NCI-H2107 treated with DMSO at 0.1 percent for 48 hours (cell line): ENCODE data around the gene SLC2A14.
"Not testable (repeated sequence)": the region's sequence is repeated elsewhere in the genome, so short reads cannot be mapped to it uniquely, and the experiment has no call there.

Experiments
- DNase-seq: peaks from one replicate; lab custom pipeline; 2025; ENCODE audit not compliant: unreplicated experiment; lab: John Stamatoyannopoulos, UW

SLC2A14 gene

DNA sequence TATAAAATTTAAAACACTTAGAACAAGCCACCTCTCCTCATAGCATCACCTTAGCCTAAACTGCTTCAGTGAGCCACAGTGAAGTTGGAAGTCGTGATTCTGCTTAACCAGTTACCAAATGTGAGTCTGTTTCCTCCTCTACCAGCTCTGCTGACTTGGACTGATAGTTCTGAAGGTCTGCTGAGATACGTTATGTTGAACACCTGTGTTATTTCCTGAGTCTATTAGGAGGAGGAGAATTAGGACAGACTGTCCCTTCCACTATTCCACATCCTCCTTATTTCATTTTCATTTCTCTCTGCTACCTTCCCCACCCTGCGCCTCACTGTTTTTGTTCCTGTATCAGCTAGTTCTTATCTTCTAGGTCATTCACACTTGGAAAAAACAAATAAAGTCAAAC is 2.4 kb downstream of the SLC2A14 start:
- DNase-seq: no peak

DNA sequence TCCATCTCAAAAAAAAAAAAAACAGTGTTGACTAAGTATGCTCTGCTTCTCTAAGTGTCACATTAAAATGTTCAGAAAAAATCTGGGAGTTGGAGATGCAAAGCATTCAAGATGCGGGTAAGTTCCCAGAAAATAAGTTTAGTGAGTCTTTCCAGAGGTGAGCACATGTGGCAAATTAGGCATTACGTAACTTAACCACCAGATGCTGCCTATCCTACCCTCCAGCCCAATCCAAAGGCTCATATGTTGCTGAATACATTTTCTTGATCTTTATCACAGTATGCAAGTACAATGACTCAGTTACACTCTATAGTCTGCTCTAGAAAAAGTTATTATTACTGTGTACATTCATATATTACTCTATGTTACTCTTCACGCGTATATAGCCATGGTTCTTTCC is 3.6 kb downstream of the SLC2A14 start:
- DNase-seq: no peak

DNA sequence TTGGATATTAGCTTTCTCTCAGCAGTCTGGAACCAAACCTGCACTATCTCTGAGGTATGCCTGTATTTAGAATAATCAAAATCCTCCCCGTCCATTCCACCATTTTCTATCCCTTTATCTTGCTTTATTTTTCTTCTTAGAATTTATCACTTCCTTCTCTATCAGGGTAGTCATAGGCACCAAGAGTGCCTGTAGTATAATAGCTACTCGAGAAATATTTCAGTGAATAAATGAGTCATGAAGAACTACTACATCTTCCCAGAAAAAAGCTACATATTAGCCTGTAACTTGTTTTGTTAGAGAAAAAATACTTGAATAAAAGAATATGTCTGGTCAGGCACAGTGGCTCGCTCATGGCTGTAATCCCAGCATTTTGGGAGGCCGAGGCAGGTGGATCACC is 4.3 kb downstream of the SLC2A14 start:
- no peak for DNase-seq

DNA sequence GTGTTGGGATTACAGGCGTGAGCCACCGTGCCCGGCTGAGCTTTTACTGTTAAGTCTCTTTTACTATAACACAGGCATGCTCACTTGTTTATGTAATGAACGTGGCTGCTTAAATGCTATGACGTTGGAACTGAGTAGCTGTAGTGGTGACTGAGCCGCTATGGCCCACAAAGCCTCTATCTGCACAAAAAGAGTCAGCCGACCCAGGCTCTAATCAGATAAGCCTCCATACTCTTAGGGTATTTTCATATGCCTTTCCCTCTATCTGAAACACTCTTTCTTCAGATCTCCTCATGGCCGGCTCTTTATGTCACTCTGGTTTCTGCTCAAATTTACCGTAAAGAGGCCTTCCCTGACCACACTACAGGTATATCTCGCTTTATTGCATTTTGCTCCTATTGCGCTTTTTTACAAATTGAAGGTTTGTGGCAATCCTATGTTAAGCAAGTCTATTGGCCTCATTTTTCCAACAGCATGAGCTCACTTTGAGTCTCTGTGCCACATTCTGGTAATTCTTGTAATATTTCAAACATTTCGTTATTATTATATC is 8.0 kb downstream of the SLC2A14 start:
- DNase-seq: no peak

DNA sequence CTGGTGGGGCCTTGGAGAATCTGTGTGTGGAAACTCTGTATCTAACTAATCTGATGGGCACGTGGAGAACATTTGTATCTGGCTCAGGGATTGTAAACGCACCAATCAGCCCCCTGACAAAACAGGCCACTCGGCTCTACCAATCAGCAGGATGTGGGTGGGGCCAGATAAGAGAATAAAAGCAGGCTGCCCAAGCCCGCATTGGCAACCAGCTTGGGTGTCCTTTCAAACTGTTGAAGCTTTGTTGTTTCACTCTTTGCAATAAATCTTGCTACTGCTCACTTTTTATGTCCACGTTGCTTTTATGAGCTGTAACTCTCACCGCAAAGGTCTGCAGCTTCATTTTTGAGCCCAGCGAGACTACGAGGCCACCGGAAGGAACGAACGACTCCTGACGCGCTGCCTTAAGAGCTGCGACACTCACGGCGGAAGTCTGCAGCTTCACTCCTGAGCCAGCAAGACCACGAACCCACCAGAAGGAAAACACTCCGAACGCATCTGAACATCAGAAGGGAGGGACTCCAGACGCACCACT is 9.8 kb downstream of the SLC2A14 start:
- not testable (repeated sequence) for DNase-seq

DNA sequence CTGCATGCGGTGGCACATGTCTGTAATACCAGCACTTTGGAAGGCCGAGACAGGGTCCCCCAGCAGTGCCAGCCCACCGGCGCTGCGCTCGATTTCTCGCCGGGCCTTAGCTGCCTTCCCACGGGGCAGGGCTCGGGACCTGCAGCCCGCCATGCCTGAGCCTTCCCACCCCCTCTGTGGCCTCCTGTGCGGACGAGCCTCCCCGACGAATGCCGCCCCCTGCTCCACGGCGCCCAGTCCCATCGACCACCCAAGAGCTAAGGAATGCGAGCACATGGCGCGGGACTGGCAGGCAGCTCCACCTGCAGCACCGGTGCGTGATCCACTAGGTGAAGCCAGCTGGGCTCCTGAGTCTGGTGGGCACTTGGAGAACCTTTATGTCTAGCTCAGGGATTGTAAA is 10.4 kb downstream of the SLC2A14 start:
- not testable (repeated sequence) for DNase-seq

DNA sequence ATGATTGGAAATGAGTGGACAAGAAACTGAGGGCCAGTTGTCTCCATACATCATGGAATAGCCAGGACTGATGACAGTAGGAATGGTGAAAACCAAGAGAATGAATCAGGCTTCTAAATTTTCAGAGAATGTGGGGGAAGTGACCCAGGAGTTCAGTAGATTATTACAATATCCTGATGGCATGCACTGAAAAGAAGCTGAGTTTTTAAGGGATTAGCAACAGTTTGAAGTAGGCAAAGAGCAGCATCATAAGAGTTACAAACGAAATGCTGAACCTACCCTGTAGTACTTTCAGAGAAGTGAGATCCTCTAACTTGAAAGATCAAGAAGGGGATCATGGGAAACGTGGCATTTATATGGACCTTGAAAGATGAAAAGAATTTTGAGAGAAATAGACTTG is 13.2 kb downstream of the SLC2A14 start:
- no peak for DNase-seq

DNA sequence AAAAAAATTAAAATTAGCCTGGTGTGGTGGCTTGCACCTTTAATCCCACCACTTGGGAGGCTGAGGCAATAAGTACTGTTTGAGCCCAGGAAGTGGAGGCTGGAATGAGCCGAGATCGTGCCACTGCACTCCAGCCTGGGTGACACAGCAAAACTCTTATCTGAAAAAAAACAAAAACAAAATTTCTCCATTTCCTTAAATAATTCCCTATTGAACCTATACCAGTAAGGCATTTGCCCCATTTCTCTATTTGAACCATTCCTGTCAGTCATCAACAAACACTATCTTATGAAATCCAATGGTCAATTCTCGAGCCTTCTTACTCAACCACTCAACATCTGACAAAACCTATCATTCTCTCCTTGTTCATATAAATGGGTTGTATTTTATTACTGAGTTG is 14.7 kb downstream of the SLC2A14 start:
- DNase-seq: no peak

DNA sequence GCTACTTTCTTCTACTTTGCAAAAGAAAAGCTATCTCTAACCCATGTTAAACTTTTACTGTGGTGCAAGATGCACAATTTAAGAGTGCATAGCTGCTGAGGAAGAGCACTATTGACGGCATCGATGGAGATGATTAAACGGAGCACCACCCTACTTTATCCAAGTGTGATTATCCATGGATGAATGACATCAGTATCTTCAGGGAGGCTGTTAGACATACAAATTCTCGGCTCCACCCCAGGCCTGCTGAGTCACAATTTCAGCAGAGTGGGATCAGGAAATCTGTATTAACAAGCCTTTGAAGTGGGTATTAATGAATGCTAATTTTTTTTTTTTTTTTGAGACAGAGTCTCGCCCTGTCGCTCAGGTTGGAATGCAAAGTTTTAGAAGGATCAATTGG is 16.2 kb downstream of the SLC2A14 start:
- no peak for DNase-seq

DNA sequence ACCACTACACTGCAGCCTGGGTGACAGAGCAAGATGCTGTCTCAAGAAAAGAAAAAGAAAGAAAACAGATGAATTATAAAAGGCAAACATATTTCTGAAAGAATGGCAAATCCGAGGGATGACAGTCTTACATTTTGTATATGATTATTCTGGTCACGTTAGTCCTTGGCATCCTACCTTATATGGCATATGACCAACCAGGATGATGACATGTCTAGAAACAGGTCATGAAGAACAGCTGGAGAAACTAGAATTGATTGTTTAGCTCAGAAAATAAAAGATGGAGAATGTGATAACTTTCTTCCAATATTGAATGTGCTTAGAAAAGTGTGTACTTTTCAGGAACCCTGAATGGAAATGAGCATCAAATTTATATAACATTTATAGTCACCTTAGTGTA is 19.2 kb downstream of the SLC2A14 start:
- DNase-seq: no peak

DNA sequence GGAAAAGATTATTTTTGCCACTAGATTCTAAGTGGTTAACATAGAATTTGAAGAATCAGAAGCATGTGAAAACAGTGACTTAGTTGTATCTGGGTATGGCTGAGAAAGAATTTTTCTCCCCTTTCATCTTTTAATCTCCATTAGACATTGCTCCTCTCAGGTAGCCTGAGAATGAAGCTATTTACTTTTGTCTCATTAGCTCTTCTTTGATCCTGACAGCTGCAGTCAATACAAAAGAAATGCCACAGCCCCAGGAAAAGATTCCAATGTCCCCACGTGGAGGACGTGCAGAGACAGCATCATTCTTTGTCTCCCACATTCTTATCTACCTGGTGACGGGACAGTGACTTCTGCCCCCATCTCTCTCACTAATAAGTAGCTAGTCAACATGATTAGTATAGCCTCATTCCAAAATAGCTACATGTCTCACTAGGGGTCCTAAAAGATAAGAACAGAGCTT is 21.1 kb downstream of the SLC2A14 start:
- DNase-seq: not testable (repeated sequence)

DNA sequence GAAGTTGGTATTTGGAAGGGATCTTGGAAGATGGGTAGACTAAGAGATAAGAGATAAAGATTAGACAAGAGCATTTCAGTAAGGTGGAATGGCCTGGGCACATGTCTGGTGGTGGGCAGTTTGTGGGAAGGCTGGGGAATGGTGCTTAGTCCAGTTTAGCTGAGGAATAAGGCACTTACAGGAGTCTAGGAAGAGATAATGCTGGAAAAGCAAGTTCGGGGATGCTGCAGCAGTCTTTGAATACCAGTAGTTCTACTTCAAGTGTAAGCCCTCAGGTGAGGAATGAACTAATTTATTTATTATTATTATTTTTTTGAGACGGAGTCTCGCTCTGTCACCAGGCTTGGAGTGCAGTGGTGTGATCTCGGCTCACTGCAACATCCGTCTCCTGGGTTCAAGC is 22.6 kb downstream of the SLC2A14 start:
- DNase-seq: not testable (repeated sequence)

DNA sequence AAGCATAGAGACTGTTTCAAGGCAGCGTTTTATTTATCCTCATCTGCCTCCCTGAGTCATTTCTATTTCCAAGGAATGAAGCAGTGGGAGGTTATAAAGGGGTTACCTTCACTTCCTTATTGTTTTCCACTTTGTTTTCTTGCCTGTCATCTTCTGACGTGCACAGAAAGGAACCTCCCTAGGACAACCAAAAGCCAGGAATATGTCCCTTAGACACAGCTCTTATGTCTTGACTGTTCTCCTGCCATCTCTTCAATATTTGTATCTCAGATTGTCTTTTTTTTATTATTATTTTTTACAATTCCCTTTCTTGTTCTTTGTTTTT is 24.7 kb downstream of the SLC2A14 start:
- DNase-seq: not testable (repeated sequence)

DNA sequence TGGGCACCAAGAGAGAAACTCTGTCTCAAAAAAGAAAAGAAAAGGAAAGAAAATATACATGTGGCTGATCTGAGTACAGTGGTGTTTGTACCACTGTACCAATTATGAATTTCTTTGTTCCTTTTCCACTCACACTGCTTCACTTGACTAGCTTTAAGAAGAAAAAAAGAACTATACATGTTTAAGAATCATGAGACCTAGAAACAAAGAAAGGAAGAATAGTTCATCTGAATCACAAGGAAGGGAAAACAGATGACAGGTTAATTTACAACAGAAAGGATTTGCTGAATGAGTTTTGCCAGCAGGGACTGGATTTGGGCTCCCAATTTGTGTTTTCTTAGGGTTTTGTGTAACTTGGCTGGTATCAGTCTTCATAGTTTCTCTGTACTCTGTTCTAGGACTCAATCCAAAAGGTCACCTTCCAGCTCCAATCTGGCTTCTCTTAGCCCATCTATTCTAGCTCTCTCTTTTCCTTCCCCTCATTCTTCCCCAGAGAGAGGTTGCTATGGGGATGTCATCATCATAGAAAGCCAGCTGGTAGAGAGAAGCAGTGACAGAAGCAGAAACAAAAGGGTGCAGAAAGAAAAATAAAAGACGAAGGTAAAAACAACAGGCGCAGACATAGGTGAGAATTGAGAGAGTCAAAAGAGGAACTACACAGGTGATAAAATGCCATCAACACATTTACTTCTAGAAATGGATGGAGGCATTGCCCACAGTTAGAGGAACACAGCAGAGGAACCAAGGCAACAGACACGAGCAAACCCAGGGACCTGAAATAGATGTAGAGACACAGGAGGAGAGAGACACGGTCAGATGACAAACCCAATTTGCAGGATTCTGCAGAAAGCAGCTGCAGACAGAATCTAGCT is 25.3 kb downstream of the SLC2A14 start:
- DNase-seq: not testable (repeated sequence)

DNA sequence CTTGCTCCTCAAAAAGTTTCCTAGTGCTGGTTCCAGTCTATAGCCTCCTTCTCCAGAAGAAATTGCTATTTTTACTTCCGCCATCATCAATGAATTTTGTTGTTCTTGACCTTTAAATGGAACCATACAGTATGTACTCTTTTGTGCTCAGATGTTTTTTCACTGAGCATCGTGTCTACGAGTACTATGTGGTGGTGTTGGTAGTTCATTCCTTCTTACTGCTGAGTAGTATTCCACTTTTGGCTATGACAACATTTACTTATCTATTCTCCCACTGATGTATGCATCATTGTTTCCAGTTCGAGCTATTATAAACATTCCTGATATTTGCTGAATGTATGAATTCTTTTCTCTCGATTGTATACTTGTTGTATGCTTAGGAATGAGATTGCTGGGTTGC is 28.6 kb downstream of the SLC2A14 start:
- no peak for DNase-seq

DNA sequence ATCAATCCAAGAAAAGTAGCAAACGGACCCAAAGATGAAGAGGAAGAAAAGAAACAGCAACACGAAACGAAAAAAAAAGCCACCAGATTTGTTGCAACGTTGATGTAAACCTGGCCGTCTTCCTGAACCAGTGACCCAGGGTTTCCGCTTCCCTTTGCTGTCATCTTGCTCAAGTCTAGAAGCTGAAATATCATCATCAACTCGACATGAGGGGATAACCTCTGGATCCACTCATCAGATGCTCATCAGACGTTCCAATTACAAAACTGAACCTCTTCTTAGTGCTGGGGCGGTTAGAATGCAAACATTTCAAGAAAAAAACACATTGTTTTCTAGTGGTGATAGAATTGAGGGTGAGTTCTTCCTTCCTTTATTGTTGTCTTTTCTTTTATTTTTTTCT is 29.1 kb downstream of the SLC2A14 start:
- not testable (repeated sequence) for DNase-seq

DNA sequence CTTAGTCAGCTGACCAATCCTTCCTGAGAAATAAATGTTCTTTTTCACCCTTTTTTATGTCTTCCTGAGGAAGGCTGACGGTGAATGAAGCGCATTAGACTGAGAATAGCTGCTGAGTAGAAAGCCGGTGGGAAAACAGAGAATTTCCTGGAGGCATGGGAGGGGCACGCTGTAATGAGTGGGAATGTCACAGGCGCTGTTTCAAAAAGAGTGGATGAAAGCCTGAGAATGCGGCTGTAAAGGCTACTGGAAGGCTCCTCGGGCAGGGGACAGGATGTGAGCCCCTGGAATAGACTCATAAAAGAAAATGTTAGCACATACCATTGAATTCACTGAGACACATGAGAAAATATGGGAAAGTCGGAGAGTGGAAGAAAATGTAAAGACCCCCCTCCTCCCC is 29.6 kb downstream of the SLC2A14 start:
- not testable (repeated sequence) for DNase-seq

DNA sequence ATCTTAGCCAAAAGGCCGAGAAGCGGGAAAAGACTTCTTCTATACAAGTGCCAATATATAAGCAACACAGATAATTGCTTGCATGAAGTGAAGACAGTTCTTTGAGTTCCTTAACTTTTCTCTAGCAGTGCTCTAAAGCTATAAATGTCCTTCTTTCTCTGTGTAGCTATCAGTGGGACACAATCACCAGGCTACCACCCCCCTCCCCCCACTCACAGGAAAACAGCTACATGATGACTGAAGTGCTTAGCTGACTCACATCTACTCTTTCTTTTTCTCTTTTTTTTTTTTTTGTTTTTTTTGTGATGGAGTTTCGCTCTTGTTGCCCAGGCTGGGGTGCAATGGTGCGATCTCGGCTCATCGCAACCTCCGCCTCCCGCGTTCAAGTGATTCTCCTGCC is 30.3 kb downstream of the SLC2A14 start:
- DNase-seq: not testable (repeated sequence)

DNA sequence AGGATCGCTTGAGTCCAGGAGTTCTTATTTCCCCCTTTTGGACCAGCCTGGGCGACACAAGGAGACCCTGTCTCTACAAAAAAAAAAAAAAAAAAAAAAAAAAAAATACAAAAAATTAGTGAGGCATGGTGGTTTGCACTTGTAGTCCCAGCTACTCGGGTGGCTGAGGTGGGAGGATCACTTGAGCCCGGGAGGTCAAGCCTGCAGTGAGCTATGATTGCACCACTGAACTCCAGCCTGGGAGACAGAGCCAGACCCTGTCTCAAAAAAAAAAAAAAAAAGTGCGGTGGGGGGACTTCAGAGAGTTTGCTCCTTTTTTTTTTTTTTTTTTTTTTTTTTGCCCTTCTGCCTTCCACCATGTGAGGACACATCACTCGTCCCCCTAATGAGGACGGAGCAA is 32.9 kb downstream of the SLC2A14 start:
- not testable (repeated sequence) for DNase-seq

DNA sequence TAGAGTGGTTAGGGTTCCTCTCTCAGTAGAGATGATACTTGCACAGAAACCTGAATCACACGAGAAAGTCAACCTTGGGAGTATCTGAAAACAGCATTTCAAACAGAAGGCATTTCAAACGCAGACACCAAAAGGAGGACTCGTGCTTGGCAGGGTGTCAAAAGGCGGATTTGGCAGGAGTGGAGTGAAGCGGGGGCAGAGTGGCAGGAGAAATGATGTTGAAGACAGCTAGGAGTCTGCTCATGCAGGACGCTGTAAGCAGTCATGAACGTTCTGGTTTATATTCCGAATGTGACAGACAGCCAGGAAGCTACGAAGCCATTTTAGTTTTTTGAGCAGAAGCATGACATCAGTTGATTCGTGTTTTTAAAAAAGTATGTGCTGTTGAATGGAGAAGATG is 33.5 kb downstream of the SLC2A14 start:
- DNase-seq: not testable (repeated sequence)

DNA sequence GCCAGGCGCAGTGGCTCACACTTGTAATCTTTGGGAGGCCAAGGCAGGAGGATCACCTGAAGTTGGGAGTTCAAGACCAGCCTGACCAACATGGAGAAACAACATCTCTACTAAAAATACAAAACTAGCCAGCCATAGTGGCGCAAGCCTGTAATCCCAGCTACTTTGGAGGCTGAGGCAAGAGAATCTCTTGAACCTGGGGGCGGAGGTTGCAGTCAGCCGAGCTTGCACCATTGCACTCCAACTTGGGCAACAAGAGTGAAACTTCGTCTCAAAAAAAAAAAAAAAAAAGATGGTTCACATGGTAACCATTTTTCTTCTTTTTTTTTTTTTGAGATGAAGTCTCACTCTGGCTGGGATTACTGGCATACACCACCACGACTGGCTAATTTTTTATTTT is 35.3 kb downstream of the SLC2A14 start:
- DNase-seq: no peak

DNA sequence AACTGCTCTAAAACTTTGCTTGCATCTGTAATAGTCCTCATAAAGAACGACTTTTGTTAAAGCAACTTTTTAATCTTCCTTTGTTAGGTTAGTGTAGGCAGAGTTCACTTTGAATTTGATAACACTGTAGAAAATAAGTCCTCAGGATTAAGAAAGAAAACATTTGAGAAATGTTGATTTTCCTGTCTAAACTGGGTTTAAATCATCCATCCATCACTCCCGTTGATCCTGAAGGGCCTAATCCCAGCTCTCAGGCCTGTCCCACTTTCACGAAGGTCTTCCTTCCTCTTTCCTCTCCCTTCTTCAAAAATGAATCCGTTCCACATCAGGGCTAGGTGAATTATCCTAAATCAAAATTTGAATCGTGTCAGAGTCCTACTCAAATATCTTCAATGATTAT is 36.9 kb downstream of the SLC2A14 start:
- no peak for DNase-seq
